ENCODE measurements around the gene NNMT. TPM values are rescaled to one million over a fixed set of nuclear protein-coding genes. Genes with fewer than 3 reads are reported as not detected.

NNMT gene
- total RNA-seq, 1 experiment from 2014 or later, result not detected

GRCh38 chr11:114258696-114259095 lies 37.5 kb upstream of the NNMT start:
- peaks cover 7 to 22% of the 10 kb centered on the region in 2 experiments for H3K4me1 Mint-ChIP-seq
- Histone ChIP-seq H3K23me2 (ENCODE audit: insufficient read length, low read depth, low read length, poor library complexity, severe bottlenecking) (no peaks in the 10 kb centered on the region), H2BK20ac (ENCODE audit: low read depth, low read length, poor library complexity, severe bottlenecking) (no peak overlapping the region), H3K18ac (ENCODE audit: insufficient read length, low read depth, low read length) (no peak overlapping the region), H2BK5ac (ENCODE audit: insufficient read length, low read length) (no peak overlapping the region), H3K27me3 (ENCODE audit: insufficient read depth, low read length) (no peaks in the 10 kb centered on the region), H3K23ac (ENCODE audit: insufficient read length, low read depth, low read length) (no peak overlapping the region), H2BK120ac (ENCODE audit: low read depth, low read length, poor library complexity, severe bottlenecking) (no peak overlapping the region), H4K5ac (ENCODE audit: insufficient read length, low read depth, low read length) (no peak overlapping the region), H2AFZ (ENCODE audit: low read length) (no peak overlapping the region), H3K4ac (ENCODE audit: low read depth, low read length) (no peak overlapping the region), H3K4me1 (ENCODE audit: insufficient read depth, low read length) (no peaks in the 10 kb centered on the region; the same call in 1 of the 2 replicates), H3K4me2 (ENCODE audit: insufficient read depth, insufficient read length, low read length) (no peak overlapping the region), H3K14ac (ENCODE audit: insufficient read depth, low read length) (no peak overlapping the region), H4K20me1 (ENCODE audit: control insufficient read depth, insufficient read depth, insufficient read length) (no peaks in the 10 kb centered on the region), H3K27ac (ENCODE audit: insufficient read length, low read depth, low read length) (no peak overlapping the region), H3K79me2 (ENCODE audit: insufficient read depth, low read length) (no peaks in the 10 kb centered on the region), H4K8ac (replicated peaks; ENCODE audit: insufficient read length, low read depth, low read length) (no peak overlapping the region), H4K91ac (ENCODE audit: insufficient read length, low read depth, low read length) (no peak overlapping the region), H3K79me1 (ENCODE audit: insufficient read depth, low read depth, low read length, poor library complexity, severe bottlenecking) (no peaks in the 10 kb centered on the region), H2AK5ac (ENCODE audit: insufficient read length, low read length) (no peak overlapping the region), H2BK15ac (ENCODE audit: low read depth, low read length) (no peak overlapping the region), H3T11ph (ENCODE audit: low read length) (no peak overlapping the region), H3K9me3 (ENCODE audit: control insufficient read depth, low read depth, low read length) (no peaks in the 10 kb centered on the region), H3K9ac (ENCODE audit: extremely low read depth, insufficient read length, low read length) (no peak overlapping the region), H2BK12ac (ENCODE audit: insufficient read length, low read depth, low read length) (no peak overlapping the region), H3K56ac (ENCODE audit: insufficient read length, low read depth, low read length) (no peak overlapping the region)
- no CpG with 5 or more reads among the region's 7 CpGs for WGBS (ENCODE audit: extremely low coverage, insufficient read length, low lambda C conversion rate)
- peak overlapping the region in 1 of 3 experiments; percentile 2; a peak in 1 of 7 replicates for H3K27ac Mint-ChIP-seq
- H3K9me3 Mint-ChIP-seq, result no peaks in the 10 kb centered on the region
- no peak for TF ChIP-seq CTCF (conservative IDR thresholded peaks at IDR 0.05)
- H3K36me3 Mint-ChIP-seq (ENCODE audit: insufficient read depth in 1 of 3, low read depth in 3 of 3), result no peaks in the 10 kb centered on the region
- peaks cover 4% of the 10 kb centered on the region for H3K27me3 Mint-ChIP-seq (ENCODE audit: low read depth)
- H3K4me3 Mint-ChIP-seq, result no peak overlapping the region
- DNase-seq, result no peak
